HFFc6 (cell line): ENCODE results near the gene CCDC9B. TPM values are rescaled to one million over a fixed set of nuclear protein-coding genes. Genes with fewer than 3 reads are reported as not detected.

Source experiments
- DNase-seq: peaks from one replicate; pipeline ENCODE4 v3.0.0-alpha.2; 2018
- H3K27ac Mint-ChIP-seq: 2 replicates; pipeline ENCODE4 v1.8.0; 2020; ENCODE audit warnings: mild to moderate bottlenecking, mixed read lengths
- H3K27me3 Mint-ChIP-seq: 2 replicates; pipeline ENCODE4 v1.8.0; 2021; ENCODE audit warnings: mild to moderate bottlenecking, moderate library complexity, mixed read lengths; ENCODE audit not compliant: insufficient read depth
- H3K36me3 Mint-ChIP-seq: 2 replicates; pipeline ENCODE4 v1.8.0; 2021; ENCODE audit warnings: low read depth, mixed read lengths
- H3K4me1 Mint-ChIP-seq: 2 replicates; pipeline ENCODE4 v1.8.0; 2020; ENCODE audit warnings: low read depth, mixed read lengths
- H3K4me3 Mint-ChIP-seq: 2 replicates; pipeline ENCODE4 v1.8.0; 2020; ENCODE audit warnings: mild to moderate bottlenecking, moderate library complexity, mixed read lengths
- H3K9me3 Mint-ChIP-seq: 2 replicates; pipeline ENCODE4 v1.8.0; 2020; ENCODE audit warnings: mild to moderate bottlenecking, mixed read lengths
- CTCF ChIP-seq: fragments of 200-600 bp; sonication (generic); IDR thresholded peaks from 2 replicates; pipeline ENCODE4 v1.5.0; 2021; ENCODE audit warnings: antibody characterized with exemption, mild to moderate bottlenecking
- long read RNA-seq: library from polyadenylated mRNA; unstranded; transcript quantifications from one replicate; pipeline ENCODE4 v2.0.0, GENCODE V29; 2019
- total RNA-seq, 6 experiments: library from RNA; stranded (reverse); fragmentation: NEBNext Ultra II Directional; extraction: Animal tissue kit (Norgen Biotek cat#: 25700); gene quantifications; 2 replicates in 1 of 6; 3 replicates in 5 of 6; pipeline ENCODE4 v1.2.3, GENCODE V29; 2021

CCDC9B gene
- 10 to 100 TPM; 54.3 to 92.3 (median 57.9) TPM for total RNA-seq
- long read RNA-seq, partial matches to known transcripts = 0 of 1 reads
- long read RNA-seq, other reads (novel, unspliced or antisense) = 1 of 1 reads

GRCh38 chr15:40340740-40341400 lies at the start of gene CCDC9B:
CCDC9B (minus strand) TSS chr15:40340939; CDS start chr15:40340819, 120 bp downstream.
- Mint-ChIP-seq H3K27me3 (peaks cover 2% of the 10 kb centered on the region), H3K9me3 (no peaks in the 10 kb centered on the region), H3K27ac (peak within 1 kb of the TSS; percentile 97), H3K4me1 (peaks cover 68% of the 10 kb centered on the region), H3K36me3 (peaks cover 12% of the 10 kb centered on the region; the same call in 1 of the 2 replicates), H3K4me3 (peak within 1 kb of the TSS; percentile 87)
- peak; percentile 76 for DNase-seq
- TF ChIP-seq CTCF = no peak

- peaks cover 40% of the 10 kb centered on the region for H3K36me3 Mint-ChIP-seq
- DNase-seq = no peak
Measured at GRCh38 chr15:40389824-40390595, 49.3 kb upstream of the CCDC9B start.

GRCh38 chr15:40388941-40389823 lies 48.4 kb upstream of the CCDC9B start:
- Mint-ChIP-seq H3K36me3 (peaks cover 47% of the 10 kb centered on the region), H3K4me3 (no peak overlapping the region), H3K4me1 (peaks cover 26% of the 10 kb centered on the region), H3K9me3 (no peaks in the 10 kb centered on the region), H3K27ac (no peak overlapping the region), H3K27me3 (peaks cover 2% of the 10 kb centered on the region; the same call in 1 of the 2 replicates)
- TF ChIP-seq CTCF = no peak
- no peak for DNase-seq

More at GRCh38 chr15:40389824-40390595, 49.3 kb upstream of the CCDC9B start:
- peaks cover 18% of the 10 kb centered on the region for H3K4me1 Mint-ChIP-seq
- peaks cover 2% of the 10 kb centered on the region; the same call in 1 of the 2 replicates for H3K27me3 Mint-ChIP-seq
- no peaks in the 10 kb centered on the region for H3K9me3 Mint-ChIP-seq
- H3K4me3 Mint-ChIP-seq = no peak overlapping the region
- no peak for TF ChIP-seq CTCF
- H3K27ac Mint-ChIP-seq = no peak overlapping the region

- Mint-ChIP-seq H3K27me3 (peaks cover 2% of the 10 kb centered on the region), H3K27ac (no peak overlapping the region), H3K36me3 (peaks cover 46% of the 10 kb centered on the region), H3K4me1 (peaks cover 47% of the 10 kb centered on the region), H3K4me3 (no peak overlapping the region), H3K9me3 (0 out of 2 replicates have a peak, but pooled peaks cover 3% of the 10 kb centered on the region)
- DNase-seq = no peak
- TF ChIP-seq CTCF = no peak
Measured at GRCh38 chr15:40386480-40386879, 45.7 kb upstream of the CCDC9B start.
